Amniotic epithelial cell (primary cell): ENCODE results near the gene NRROS.
"Not testable (repeated sequence)": the region's sequence is repeated elsewhere in the genome, so short reads cannot be mapped to it uniquely, and the experiment has no call there.

Experiments
- DNase-seq: peaks from one replicate; pipeline ENCODE4 v3.0.0-alpha.2; 2010; ENCODE audit warnings: low read depth

NRROS gene

GRCh38 chr3:196624907-196625306 lies 14.6 kb upstream of the NRROS start:
- DNase-seq = no peak

DNA sequence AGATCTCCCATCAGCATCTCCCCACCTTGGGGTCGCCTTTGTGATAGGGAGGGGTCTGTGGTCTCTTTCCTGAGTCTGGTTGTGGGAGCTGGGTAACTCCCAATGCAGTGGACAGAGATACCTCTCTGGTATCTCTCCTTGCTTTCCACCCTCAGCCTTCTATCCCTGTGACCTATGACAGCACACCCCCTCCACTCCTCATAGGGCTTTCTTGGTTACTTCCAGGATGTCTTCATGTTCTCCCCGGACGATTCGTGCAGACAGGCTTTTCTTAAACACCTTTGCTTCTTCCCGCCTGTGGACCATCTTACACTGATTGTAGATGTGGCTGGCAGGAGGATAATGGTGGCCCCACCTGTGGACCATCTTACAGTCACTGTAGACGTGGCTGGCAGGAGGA lies 14.2 kb upstream of the NRROS start:
- no peak for DNase-seq

DNA sequence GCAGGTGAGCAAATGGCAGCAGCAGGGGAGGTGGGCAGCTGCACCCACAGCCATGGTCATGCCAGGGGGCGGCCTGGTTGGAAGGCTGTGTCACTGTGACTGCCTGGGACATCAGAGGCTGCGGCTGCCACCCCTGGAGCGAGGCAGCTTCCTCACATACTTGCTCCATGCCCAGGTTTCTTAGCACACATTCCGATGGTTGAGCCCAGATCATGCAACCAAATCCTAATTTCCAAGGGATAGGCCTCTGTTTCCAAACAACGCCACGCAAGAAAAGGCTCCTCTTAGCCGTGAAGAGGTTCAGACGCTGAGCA lies 11.6 kb upstream of the NRROS start:
- DNase-seq = no peak

DNA sequence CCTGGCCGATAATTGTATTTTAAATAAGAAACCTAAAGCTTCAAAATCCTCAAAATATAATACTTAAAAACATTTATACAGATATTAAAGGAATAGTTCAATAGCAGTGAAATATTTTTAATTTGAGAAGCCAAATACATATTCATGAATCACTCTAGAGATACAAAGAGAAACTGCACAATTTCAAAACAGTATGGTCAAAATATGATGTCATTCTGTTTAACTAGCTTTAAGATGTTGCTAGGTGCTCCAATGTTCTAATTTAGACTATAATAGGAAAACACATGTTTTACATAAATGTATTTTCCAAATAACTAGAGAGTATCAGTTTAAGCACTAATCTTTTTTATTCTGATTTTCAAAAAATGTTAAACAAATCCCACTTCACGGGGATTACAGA lies 10.3 kb upstream of the NRROS start:
- no peak for DNase-seq

DNA sequence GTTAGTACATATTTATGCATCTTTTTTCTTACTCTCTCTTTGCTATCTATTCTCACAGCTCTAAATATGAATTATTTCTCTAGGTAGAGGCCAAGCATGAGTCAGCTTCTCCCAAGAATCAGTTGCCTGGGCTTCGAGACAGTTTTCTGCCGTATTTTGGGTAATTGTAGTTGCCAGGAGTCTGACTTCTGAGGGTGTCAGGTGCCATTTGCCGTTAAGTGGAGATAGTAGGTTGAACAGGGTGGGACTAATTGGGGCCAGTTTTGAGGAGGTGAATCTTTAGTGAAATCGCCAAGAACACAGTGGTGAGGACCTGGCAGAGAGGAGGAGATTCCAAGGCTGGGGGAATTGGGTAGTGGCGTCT lies 7.8 kb upstream of the NRROS start:
- peak; percentile 26 for DNase-seq

DNA sequence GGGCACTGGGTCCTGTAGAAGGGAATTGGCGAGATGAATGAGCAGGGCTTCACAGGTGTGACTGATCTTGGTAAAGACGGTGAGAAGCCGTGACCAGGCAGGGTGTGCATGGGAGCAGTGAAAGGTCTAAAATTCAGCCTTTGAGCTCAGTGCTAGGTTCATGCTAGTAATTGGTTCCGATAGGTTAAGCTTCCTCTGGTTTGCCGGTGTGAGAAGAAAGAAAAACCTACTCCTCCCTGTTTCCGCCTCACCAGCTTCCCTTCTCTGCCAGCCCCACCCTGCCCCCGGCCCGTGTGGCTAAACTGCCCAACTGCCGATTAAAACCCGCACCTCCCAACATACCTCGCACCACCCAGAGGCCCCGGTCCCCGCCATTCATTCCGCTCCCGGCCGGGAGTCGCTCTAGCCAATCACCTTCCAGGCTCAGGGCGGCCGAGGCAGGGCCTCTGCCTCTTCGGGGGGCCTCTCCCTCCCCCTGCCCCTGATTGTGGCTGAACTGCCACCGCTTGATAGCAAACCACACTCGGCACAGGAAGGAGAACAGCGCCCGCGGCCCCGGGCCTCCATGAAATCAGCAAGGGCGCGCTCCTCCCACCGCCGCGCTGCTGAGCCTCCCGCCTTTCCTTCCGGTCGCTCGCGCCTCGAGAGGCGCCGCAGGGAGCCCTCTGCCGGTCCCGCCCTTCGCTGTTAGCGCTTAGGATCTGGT lies 7.3 kb upstream of the NRROS start:
- DNase-seq = peak; percentile 56

DNA sequence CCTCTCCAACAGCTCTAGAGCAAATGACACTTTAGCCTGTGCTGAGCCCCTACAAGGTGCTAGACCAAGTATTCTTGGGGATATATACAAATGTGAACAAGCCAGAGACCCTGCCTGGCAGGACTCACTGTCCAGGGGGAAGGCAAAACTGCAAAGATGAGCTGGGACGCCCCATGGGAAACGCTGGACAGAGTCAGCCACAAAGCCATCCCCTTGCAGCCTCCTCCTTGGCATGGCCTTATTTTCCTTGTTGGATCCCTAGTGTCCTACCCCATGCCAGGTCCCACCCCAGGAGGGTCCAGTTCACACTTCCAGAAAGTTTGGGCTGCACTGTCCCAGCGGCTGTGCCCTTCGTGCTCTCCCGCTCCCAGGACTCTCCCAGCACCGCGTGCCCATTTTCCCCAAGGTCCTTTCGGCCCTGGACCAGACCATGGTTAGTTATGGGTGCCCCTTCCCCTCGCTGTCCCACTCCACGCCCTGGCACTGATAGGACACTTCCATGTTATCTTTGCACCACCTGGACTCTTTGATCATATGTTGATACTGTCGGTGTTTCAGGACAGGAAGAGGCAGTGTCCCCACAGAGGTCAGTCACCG lies 5.8 kb upstream of the NRROS start:
- no peak for DNase-seq

- no peak for DNase-seq
Measured at GRCh38 chr3:196634224-196634623, 5.3 kb upstream of the NRROS start.

GRCh38 chr3:196634829-196635228 lies 4.7 kb upstream of the NRROS start:
- DNase-seq = no peak

DNA sequence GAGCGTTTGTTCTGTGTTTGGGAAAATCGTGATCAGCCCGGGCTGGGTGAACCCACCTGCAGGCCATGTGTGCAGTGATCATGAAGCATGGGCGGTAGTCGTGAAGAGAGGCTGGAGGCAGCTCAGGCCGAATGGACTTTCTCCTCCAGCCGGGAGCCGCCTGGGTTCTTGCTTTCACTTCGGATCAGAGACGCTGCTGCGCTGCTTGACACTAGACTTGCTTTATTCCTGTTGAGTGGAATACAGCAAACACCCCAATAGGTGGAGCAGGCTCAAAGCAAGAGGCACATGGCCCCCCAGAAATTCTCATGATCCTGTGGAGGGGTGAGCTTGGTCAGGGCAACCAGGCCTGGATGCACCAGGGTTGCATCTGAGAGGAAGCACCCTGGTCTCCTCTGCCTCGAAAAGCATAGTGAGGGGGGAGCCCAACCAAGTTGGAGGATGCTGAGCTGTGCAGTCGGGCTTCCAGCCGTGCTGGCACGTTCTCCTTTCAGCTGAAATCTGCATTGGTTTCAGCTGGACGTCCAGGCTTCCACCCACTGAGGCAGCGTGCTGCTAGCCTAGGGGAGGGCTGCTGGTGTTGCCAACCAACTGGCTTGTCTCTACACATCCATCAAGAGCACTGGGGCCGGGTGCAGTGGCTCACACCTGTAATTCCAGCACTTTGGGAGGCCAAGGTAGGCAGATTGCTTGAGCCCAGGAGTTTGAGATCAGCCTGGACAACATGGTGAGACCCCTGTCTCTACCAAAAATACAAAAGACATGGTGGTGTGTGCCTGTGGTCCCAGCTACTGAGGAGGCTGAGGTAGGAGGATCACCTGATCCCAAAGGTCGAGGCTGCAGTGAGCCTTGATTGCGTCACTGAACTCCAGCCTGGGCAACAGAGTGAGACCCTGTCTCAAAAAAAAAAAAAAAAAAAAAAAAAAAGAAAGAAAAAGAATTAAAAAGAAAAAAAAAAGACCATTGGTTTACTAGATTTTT lies 2.8 kb upstream of the NRROS start:
- no peak for DNase-seq

DNA sequence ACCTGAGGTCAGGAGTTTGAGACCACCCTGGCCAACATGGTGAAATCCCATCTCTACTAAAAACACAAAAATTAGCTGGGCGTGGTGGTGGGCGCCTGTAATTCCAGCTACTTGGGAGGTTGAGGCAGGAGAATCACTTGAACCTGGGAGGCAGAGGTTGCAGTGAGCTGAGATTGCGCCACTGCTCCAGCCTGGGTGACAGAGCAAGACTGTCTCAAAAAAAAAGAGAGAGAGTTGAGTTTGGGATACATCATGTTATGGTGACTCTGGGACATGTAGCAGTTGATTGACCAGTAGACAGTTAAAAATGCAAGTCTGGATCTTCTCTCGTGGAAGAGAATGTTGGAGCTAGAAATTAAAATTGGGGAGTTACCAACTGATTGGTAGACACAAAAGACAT lies 1.6 kb upstream of the NRROS start:
- not testable (repeated sequence) for DNase-seq

DNA sequence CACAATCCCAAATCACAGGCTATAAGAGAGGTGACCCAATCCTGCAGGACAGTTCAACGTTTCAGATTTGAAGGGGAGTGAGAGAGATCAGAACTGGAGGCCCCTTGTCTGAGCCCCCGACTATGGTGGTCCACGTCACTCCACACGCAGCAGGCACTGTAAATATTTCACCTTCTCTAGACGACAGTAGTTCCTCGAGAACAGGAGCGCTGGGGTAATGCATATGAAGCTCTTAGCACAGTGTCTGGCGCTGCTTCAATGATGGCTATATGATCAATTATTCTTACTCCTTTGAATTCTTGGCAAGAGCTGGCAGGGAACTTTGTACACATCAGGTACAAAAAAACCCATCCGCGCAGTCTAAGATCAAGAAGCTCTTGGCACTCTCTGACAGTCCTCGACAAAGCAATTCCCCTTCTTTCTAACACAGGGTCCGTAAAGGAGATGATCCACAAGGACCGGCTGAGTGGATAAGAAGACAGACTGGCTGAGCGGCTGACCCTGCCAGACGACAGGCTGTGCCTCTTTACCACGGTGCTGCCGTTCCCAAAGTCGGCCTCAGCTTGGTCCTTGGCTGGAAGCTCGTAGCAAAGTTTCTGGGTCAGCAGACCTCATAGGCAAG lies 522 bp upstream of the NRROS start:
- DNase-seq = no peak

- no peak for DNase-seq
Measured at GRCh38 chr3:196640297-196641018, 964 bp downstream of the NRROS start.

- no peak for DNase-seq
Measured at GRCh38 chr3:196641333-196642054, 2.0 kb downstream of the NRROS start.

- no peak for DNase-seq
Measured at GRCh38 chr3:196642434-196642833, 2.9 kb downstream of the NRROS start.

DNA sequence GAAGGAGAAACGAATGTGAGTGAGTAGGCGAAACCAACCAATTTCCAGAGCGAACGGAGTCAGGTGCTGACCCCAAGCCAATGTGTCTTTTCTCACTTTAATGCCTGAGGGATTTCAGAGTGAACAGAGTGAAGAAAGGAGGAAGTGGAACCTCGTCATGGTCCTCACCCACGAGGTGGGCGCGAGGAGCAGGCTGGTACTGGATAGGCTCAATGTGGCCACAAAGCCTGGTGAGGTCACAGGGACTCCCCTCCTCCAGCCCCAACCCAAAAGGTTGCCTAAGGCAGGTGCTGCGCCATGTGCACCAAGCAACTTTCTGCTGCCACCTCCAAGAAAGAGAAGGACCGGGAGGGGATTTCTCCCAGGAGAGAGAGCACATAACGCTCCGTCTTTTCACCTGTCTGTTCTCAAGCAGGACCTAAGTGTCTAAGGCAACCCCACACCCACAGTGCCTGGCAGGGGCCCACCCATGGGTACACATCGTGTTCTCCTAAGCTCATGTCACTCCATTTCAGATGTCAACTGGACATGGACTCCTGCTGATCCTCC lies 3.8 kb downstream of the NRROS start:
- DNase-seq = no peak

- DNase-seq = no peak
Measured at GRCh38 chr3:196643761-196644160, 4.3 kb downstream of the NRROS start.

DNA sequence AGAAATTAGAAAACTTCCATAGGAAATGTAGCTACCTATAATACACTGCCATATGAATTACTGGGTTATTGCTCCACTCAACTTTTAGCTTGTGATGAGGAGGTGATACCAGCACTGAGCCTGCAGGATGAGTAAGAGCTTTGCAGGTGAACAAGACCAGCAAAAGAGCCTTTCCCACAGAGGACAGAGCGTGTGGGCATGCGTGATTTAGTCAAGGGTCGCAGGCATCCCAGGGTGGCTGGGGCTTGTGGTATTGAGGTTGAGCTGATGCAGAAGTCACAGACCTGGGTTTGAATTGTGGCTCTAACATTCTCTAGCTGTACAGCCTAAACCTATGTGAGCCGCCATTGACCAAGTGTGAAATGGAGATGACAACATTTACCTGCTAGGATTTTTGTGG lies 5.6 kb downstream of the NRROS start:
- no peak for DNase-seq

- no peak for DNase-seq
Measured at GRCh38 chr3:196645897-196646665, 6.6 kb downstream of the NRROS start.

DNA sequence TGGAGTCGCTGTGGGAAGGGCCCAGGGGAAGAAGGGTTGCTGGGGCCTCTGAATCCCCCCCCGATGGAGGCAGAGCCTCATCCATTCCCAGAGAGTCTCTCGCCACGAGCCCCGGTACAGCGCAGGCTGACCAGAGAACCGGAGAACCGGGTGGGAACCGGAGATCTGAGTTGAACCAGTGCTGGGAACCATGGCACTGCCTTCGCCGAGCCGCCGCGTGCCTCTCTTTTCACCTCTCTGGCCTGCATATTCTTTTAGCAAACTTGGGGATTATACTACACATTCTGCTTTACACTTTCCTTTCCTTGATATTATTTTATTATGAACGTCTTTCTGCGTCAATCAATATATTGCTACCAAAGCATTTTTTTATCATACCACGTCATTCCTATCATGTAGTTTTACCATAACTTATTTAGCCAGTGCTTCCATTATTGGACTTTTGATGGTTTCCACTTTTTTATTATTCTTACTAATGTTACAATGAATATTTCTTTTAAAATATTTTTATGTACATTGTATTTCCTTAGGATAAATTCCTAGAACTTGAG lies 7.2 kb downstream of the NRROS start:
- no peak for DNase-seq
